ENCODE data around the gene VEGFA.

VEGFA gene

DNA sequence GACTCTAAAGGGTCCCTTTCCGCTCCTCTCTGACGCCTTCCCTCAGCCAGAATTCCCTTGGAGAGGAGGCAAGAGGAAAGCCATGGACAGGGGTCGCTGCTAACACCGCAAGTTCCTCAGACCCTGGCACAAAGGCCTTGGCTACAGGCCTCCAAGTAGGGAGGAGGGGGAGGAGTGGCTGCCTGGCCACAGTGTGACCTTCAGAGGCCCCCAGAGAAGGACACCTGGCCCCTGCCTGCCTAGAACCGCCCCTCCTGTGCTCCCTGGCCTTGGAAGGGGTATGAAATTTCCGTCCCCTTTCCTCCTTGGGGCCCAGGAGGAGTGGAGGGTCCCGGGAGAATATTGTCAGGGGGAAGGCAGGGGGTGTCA is 2.7 kb downstream of the VEGFA start:
- no peak for DNase-seq (ENCODE audit: low read depth)

- peak; percentile 59 for DNase-seq (ENCODE audit: low read depth)
These were observed 3.3 kb downstream of the VEGFA start for GRCh38 chr6:43773050-43773979.

DNA sequence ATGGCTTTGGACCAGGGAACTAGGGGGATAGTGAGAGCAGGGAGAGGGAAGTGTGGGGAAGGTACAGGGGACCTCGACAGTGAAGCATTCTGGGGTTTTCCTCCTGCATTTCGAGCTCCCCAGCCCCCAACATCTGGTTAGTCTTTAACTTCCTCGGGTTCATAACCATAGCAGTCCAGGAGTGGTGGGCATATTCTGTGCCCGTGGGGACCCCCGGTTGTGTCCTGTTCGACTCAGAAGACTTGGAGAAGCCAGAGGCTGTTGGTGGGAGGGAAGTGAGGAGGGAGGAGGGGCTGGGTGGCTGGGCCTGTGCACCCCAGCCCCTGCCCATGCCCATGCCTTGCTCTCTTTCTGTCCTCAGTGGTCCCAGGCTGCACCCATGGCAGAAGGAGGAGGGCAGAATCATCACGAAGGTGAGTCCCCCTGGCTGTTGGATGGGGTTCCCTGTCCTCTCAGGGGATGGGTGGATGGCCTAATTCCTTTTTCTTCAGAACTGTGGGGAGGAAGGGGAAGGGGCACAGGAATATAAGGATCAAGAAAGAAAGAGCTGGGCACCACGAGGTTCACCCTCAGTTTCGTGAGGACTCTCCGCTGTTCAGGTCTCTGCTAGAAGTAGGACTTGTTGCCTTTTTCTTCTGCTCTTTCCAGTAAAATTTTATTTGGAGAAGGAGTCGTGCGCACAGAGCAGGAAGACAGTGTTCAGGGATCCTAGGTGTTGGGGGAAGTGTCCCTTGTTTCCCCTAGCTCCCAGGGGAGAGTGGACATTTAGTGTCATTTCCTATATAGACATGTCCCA is 4.2 kb downstream of the VEGFA start:
- DNase-seq (ENCODE audit: low read depth): no peak

DNA sequence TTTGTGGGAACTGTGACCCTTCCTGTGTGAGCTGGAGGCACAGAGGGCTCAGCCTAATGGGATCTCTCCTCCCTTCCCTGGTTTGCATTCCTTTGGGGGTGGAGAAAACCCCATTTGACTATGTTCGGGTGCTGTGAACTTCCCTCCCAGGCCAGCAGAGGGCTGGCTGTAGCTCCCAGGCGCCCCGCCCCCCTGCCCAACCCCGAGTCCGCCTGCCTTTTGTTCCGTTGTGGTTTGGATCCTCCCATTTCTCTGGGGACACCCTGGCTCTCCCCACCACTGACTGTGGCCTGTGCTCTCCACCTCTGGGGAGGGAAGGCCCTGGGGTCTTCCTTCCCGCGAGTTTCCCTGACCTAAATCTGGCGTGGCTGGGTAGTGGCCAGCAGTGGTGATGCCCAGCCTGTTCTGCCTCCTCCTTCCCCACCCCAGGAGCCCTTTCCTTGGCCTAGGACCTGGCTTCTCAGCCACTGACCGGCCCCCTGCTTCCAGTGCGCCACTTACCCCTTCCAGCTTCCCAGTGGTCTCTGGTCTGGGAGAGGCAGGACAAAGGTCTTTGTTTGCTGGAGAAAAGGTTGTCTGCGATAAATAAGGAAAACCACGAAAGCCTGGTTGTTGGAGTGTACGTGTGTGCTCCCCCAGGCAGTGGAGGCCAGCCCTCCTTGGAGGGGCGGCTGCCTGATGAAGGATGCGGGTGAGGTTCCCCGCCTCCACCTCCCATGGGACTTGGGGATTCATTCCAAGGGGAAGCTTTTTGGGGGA is 4.9 kb downstream of the VEGFA start:
- peak; percentile 58 for DNase-seq (ENCODE audit: low read depth)

- DNase-seq (ENCODE audit: low read depth): no peak
These were observed 5.5 kb downstream of the VEGFA start for GRCh38 chr6:43775535-43775885.

DNA sequence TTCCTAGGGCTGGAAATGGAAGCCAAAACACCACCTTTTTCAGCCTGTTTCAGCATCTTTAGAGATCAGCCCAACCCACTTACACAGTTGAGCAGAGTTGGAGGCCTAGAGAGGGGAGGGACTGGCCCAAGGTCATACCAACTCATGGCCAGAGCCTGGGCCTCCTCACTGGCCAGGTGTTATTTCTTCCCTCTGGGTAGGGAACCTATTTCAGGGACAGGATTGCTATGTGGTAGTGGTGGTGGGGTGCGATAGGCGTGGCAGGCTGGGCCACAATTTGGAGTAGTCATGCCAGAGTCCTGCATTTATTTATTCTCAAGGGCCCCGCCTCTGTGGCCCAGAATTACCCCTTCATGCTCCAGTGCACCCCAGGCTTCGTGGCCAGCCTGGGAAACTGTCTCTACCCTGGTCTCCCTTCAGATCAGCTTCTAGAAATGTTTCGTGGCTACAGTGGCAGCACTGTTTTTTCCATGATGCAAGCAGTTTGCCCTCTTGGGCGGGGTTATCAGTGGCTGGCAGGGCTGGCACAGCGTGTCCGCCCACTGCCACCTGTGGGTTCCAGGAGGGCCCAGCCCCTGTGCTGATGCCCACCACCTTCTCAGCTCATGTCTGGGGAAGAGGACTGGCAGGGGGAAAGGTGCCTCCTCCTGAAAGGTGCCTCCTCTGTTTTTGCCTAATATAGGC is 6.2 kb downstream of the VEGFA start:
- no peak for DNase-seq (ENCODE audit: low read depth)

GRCh38 chr6:43776799-43777776 is 7.1 kb downstream of the VEGFA start:
- no peak for DNase-seq (ENCODE audit: low read depth)

DNA sequence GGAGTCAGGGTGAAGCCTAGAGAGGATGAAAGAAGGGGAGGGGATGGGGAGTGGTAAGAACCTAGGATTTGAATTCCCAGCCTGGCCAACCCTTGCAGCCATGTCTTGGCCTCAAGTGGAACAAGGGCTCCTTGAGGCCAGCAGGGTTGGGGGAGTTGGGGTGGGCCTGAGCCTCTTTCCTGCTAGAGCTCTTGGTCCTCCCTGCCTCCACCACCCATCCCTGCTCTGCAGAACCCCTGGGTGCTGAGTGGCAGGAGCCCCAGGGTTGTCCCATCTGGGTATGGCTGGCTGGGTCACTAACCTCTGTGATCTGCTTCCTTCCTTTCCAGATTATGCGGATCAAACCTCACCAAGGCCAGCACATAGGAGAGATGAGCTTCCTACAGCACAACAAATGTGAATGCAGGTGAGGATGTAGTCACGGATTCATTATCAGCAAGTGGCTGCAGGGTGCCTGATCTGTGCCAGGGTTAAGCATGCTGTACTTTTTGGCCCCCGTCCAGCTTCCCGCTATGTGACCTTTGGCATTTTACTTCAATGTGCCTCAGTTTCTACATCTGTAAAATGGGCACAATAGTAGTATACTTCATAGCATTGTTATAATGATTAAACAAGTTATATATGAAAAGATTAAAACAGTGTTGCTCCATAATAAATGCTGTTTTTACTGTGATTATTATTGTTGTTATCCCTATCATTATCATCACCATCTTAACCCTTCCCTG is 8.3 kb downstream of the VEGFA start:
- DNase-seq (ENCODE audit: low read depth): no peak

DNA sequence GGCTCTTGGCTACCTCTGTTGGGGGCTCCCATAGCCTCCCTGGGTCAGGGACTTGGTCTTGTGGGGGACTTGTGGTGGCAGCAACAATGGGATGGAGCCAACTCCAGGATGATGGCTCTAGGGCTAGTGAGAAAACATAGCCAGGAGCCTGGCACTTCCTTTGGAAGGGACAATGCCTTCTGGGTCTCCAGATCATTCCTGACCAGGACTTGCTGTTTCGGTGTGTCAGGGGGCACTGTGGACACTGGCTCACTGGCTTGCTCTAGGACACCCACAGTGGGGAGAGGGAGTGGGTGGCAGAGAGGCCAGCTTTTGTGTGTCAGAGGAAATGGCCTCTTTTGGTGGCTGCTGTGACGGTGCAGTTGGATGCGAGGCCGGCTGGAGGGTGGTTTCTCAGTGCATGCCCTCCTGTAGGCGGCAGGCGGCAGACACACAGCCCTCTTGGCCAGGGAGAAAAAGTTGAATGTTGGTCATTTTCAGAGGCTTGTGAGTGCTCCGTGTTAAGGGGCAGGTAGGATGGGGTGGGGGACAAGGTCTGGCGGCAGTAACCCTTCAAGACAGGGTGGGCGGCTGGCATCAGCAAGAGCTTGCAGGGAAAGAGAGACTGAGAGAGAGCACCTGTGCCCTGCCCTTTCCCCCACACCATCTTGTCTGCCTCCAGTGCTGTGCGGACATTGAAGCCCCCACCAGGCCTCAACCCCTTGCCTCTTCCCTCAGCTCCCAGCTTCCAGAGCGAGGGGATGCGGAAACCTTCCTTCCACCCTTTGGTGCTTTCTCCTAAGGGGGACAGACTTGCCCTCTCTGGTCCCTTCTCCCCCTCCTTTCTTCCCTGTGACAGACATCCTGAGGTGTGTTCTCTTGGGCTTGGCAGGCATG is 9.2 kb downstream of the VEGFA start:
- no peak for DNase-seq (ENCODE audit: low read depth)

GRCh38 chr6:43779852-43780236 is 9.8 kb downstream of the VEGFA start:
- no peak for DNase-seq (ENCODE audit: low read depth)

- DNase-seq (ENCODE audit: low read depth): no peak
These were observed 10.3 kb downstream of the VEGFA start for GRCh38 chr6:43780293-43780692.

DNA sequence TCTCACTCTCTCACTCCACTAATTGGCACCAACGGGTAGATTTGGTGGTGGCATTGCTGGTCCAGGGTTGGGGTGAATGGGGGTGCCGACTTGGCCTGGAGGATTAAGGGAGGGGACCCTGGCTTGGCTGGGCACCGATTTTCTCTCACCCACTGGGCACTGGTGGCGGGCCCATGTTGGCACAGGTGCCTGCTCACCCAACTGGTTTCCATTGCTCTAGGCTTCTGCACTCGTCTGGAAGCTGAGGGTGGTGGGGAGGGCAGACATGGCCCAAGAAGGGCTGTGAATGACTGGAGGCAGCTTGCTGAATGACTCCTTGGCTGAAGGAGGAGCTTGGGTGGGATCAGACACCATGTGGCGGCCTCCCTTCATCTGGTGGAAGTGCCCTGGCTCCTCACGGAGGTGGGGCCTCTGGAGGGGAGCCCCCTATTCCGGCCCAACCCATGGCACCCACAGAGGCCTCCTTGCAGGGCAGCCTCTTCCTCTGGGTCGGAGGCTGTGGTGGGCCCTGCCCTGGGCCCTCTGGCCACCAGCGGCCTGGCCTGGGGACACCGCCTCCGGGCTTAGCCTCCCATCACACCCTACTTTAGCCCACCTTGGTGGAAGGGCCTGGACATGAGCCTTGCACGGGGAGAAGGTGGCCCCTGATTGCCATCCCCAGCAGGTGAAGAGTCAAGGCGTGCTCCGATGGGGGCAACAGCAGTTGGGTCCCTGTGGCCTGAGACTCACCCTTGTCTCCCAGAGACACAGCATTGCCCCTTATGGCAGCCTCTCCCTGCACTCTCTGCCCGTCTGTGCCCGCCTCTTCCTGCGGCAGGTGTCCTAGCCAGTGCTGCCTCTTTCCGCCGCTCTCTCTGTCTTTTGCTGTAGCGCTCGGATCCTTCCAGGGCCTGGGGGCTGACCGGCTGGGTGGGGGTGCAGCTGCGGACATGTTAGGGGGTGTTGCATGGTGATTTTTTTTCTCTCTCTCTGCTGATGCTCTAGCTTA is 11.2 kb downstream of the VEGFA start:
- DNase-seq (ENCODE audit: low read depth): no peak

DNA sequence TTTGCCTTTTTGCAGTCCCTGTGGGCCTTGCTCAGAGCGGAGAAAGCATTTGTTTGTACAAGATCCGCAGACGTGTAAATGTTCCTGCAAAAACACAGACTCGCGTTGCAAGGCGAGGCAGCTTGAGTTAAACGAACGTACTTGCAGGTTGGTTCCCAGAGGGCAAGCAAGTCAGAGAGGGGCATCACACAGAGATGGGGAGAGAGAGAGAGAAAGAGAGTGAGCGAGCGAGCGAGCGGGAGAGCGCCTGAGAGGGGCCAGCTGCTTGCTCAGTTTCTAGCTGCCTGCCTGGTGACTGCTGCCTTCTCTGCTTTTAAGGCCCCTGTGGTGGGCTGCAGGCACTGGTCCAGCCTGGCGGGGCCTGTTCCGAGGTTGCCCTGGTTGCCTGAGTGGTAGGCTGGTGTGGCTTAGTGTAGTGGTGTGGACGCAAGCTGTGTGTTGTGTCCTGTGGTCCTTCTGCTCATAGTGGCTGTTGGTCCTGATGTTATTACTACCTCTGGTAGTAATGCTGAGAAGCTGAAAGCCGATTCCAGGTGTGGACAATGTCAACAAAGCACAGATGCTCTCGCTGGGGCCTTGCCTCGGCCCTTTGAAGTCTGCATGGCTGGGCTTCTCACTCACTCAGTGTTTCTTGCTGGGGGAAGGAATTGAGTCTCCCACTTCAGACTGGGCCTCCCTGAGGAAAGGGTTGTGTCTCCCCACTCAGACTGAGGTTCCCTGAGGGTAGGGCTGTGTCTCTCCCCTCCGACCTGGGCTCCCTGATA is 12.1 kb downstream of the VEGFA start:
- no peak for DNase-seq (ENCODE audit: low read depth)

- no peak for DNase-seq (ENCODE audit: low read depth)
These were observed 12.9 kb downstream of the VEGFA start for GRCh38 chr6:43782764-43783513.

- DNase-seq (ENCODE audit: low read depth): no peak
These were observed 14.2 kb downstream of the VEGFA start for GRCh38 chr6:43784049-43784855.
